NT2/D1 (cell line): Measurements from ENCODE around the gene TGFBR2.

Experiments used
- DNase-seq: peaks from one replicate; pipeline ENCODE4 v3.0.0-alpha.2; 2011; ENCODE audit warnings: low read depth, low spot score
- H3K27me3 ChIP-seq: 2 replicates; pipeline ENCODE4 v1.6.0; 2011; ENCODE audit warnings: mild to moderate bottlenecking; ENCODE audit not compliant: insufficient read length, insufficient read depth
- H3K36me3 ChIP-seq: 2 replicates; pipeline ENCODE4 v1.6.1; 2011; ENCODE audit warnings: mild to moderate bottlenecking, low read length, mixed read lengths; ENCODE audit not compliant: insufficient read depth, insufficient read length
- H3K4me1 ChIP-seq: 2 replicates; pipeline ENCODE4 v1.5.1; 2011; ENCODE audit not compliant: insufficient read depth, insufficient read length
- H3K4me3 ChIP-seq: 2 replicates; pipeline ENCODE4 v1.5.1; 2011; ENCODE audit warnings: low read depth; ENCODE audit not compliant: insufficient read length
- H3K9ac ChIP-seq: 2 replicates; pipeline ENCODE4 v1.6.0; 2011; ENCODE audit warnings: low read depth; ENCODE audit not compliant: insufficient read length
- H3K9me3 ChIP-seq: 2 replicates; pipeline ENCODE4 v1.5.1; 2011; ENCODE audit warnings: mild to moderate bottlenecking, low read length; ENCODE audit not compliant: insufficient read depth
- SUZ12 ChIP-seq: IDR thresholded peaks from 2 replicates; pipeline ENCODE4 v1.6.1; 2011; ENCODE audit not compliant: insufficient read length, insufficient read depth; ENCODE audit errors: extremely low read depth
- YY1 ChIP-seq: IDR thresholded peaks from 2 replicates; pipeline ENCODE4 v1.6.1; 2011; ENCODE audit not compliant: insufficient read length, insufficient read depth
- ZNF274 ChIP-seq: IDR thresholded peaks from 2 replicates; pipeline ENCODE4 v1.6.1; 2011; ENCODE audit warnings: mild to moderate bottlenecking, low read depth, low read length

The TGFBR2 gene

DNA sequence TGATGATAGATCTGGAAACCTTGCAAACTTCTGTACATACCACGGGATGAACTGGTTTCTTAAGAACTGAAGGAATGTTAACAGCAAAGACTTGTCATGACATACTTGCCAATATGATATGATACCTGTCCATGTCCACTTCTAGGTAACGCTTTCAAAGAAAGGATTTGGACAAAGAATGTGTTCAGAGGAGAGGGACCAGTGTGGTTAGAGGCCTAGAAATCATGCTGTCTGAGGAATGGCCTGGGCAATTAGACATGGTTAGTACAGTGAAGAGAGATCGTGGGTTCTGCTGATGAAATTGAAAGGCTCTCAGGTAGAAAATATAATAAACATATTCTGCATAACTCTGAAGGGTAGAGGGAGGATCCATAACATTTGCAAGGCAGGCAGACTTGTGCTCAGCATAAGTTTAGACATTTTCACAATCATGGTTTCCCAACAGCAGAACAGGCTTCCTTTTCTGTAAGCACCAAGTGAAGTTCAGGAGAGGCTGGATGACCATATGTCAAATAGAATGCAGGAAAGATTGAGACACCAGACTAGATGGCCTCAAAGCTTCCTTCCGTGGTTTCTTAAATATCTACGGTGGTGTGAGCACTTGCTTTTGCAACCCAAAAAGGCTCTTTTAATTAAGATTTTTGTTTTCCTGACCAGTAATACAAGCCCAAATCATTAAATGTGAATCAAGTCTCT lies 39.9 kb downstream of the TGFBR2 start:
- H3K4me1 ChIP-seq, result peaks cover 4% of the 10 kb centered on the region
- TF ChIP-seq YY1, result no peak
- TF ChIP-seq SUZ12, result no peak
- TF ChIP-seq ZNF274, result no peak
- no peak overlapping the region for H3K9ac ChIP-seq
- peaks cover 41% of the 10 kb centered on the region for H3K36me3 ChIP-seq
- DNase-seq, result no peak
- no peak overlapping the region for H3K4me3 ChIP-seq
- H3K9me3 ChIP-seq, result no peaks in the 10 kb centered on the region
- no peaks in the 10 kb centered on the region for H3K27me3 ChIP-seq

DNA sequence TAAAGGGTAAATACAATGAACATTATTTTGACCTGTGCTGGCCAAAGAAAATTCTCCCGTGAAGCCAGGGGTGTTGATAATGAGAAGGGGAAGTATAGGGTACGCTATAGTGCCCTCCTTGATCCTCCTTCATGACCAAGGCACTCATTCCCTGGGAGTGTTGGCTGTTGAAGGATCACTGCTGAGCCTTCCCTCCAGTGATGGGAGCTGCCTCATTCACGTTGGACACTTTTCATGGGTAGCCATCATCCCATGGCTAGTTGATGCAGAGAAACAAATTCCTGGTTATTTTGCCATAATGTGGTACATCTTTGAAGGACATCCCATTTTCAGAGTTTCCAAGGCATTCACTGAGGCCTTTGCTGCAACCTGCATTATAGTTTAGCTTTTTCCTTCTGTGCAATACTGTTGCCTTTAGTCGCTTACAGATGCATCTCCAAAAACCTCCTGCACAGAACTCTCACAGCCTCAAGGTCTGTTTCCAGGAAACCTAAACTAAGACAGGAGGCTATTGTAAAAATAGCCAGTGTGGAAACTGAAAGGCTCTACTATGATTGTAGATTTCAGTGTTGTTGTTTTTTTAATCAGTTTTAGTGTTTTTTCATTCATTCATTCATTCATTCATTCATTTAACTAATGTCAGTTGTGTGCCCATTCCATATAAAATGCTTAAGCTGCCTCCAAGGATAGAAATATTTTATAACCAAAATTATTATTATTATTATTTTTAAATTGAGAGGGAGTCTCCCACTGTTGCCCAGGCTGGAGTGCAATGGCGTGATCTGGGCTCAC lies 40.8 kb downstream of the TGFBR2 start:
- H3K4me3 ChIP-seq, result no peak overlapping the region
- TF ChIP-seq SUZ12 (no peak), ZNF274 (no peak), YY1 (no peak)
- H3K36me3 ChIP-seq, result peaks cover 45% of the 10 kb centered on the region
- H3K9me3 ChIP-seq, result no peaks in the 10 kb centered on the region
- H3K27me3 ChIP-seq, result no peaks in the 10 kb centered on the region
- DNase-seq, result no peak
- H3K4me1 ChIP-seq, result peaks cover 4% of the 10 kb centered on the region
- H3K9ac ChIP-seq, result no peak overlapping the region

DNA sequence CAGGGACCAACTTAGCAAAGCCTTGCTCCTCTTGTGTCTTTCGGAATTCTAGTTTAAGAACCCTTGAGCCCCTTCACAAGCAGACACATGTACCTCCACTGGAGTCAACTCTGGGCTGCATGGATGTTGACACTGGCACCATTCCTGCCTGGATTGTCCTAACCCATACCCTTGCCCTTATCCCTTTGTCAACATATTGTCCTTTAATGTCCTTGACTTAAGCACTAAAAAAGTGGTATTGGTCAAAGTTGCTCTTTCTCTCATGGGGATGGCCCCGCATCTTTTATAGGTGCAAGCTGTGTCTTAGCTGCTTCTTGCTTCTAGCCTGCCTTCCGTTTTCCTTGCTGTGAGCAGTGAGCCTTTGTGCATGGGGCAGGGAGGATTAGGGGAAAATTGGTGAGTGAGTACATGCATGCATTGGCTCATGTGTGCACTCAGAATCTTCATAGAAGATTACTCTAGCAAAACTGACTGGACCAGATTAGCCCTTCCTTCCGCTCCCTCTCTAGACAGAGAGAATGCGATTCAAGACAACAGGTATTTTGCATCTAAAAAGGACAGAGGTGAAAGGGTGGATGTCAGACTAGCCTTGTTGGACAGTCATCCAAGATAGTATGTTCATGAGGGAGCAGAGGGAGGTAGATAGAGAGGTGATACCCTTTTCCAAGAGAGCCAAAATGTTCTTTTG lies 42.4 kb downstream of the TGFBR2 start:
- Histone ChIP-seq H3K4me3 (no peak overlapping the region), H3K36me3 (peaks cover 45% of the 10 kb centered on the region), H3K27me3 (no peaks in the 10 kb centered on the region), H3K4me1 (peaks cover 4% of the 10 kb centered on the region), H3K9me3 (no peaks in the 10 kb centered on the region), H3K9ac (no peak overlapping the region)
- TF ChIP-seq YY1, result no peak
- no peak for TF ChIP-seq SUZ12
- TF ChIP-seq ZNF274, result no peak
- DNase-seq, result no peak

DNA sequence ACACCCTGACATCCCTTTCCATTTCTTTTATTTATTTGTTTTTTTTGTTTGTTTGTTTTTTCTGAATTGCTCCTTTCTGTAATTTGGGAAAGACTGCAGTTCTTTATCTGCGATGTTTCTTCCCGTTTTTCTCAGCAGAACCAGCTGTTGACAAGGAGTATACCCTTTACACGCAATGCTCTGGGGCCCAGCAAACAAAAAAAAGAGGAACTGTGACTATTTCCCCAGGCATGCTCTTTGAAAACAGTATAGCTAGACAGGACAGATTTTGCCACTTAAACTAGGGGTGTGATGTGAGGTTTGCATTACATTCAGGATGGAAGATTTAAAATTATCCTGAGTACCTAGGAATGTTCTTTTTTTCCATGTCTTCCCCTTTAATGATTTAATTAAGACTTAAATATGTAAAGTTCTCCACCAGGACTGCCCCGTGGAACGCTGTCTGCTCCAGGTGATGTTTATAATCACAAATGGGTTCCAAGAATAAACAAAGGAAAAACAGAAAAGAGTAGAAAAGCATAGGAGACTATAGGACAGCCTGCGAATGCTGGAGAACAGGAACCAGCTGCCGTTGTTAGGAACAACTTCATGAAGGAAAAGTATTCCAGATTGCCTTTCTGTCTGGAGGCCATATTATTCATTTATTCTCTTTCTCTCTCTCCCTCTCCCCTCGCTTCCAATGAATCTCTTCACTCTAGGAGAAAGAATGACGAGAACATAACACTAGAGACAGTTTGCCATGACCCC lies 43.3 kb downstream of the TGFBR2 start:
- H3K4me1 ChIP-seq, result peaks cover 4% of the 10 kb centered on the region
- peaks cover 51% of the 10 kb centered on the region for H3K36me3 ChIP-seq
- no peak for DNase-seq
- H3K9ac ChIP-seq, result no peak overlapping the region
- H3K9me3 ChIP-seq, result no peaks in the 10 kb centered on the region
- H3K27me3 ChIP-seq, result no peaks in the 10 kb centered on the region
- no peak overlapping the region for H3K4me3 ChIP-seq
- no peak for TF ChIP-seq YY1
- TF ChIP-seq ZNF274, result no peak
- no peak for TF ChIP-seq SUZ12

DNA sequence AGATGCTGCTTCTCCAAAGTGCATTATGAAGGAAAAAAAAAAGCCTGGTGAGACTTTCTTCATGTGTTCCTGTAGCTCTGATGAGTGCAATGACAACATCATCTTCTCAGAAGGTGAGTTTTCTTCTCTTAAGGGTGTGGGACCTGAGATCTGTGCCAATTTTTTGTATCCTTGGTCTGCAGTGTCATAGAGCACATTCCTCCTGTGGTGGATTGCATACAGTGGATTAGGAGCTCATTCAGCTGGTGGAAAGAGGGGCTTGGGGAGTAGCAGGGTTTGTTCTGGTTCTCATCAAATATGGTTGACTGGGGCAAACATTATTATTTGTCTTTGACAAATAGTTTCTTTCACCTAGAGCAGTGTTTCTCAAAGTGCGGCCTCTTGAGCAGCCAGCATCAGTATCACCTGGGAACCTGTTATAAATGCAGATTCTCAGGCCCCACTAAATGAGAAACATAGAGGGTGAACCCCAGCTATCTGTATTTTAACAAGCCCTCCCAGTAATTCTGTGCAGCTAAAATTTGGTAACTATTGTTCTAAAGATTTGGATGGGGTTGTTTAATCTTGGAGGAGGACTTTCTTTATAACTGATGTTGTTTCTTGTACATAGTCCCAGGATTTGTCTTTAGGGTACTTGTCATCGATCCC lies 44.1 kb downstream of the TGFBR2 start:
- no peak overlapping the region for H3K4me3 ChIP-seq
- H3K9me3 ChIP-seq, result no peaks in the 10 kb centered on the region
- no peak for TF ChIP-seq ZNF274
- no peak for TF ChIP-seq YY1
- no peak for TF ChIP-seq SUZ12
- peaks cover 53% of the 10 kb centered on the region for H3K36me3 ChIP-seq
- H3K27me3 ChIP-seq, result no peaks in the 10 kb centered on the region
- no peak for DNase-seq
- no peak overlapping the region for H3K9ac ChIP-seq
- H3K4me1 ChIP-seq, result peaks cover 4% of the 10 kb centered on the region

DNA sequence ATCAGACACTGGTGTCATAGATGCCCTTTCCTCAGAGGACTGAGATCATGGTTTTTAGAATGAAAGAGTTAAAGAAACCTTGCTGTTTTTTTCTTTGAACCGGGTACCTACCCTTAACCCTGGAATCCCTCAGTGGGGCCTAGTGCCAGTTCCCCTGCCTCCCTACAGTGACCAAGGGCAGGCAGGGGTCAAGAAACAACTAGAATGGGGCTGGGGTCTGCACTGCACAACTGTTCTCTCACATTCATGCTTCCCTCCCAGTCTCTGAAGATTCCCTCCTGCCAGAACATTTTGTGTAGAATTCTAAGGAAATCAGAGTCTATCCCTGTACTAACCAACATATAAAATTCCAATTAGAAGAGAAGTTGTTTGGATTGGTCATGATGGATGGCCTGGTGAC lies 47.9 kb downstream of the TGFBR2 start:
- no peak overlapping the region for H3K9ac ChIP-seq
- no peak overlapping the region for H3K4me3 ChIP-seq
- H3K36me3 ChIP-seq, result peaks cover 50% of the 10 kb centered on the region
- H3K27me3 ChIP-seq, result no peaks in the 10 kb centered on the region
- H3K4me1 ChIP-seq, result no peaks in the 10 kb centered on the region
- H3K9me3 ChIP-seq, result no peaks in the 10 kb centered on the region
- no peak for TF ChIP-seq YY1
- TF ChIP-seq SUZ12, result no peak
- no peak for TF ChIP-seq ZNF274
- no peak for DNase-seq
